IMR-90 (cell line): ENCODE data around the gene IL4R. TPM values are rescaled to one million over a fixed set of nuclear protein-coding genes. Genes with fewer than 3 reads are reported as not detected.

Source experiments
- ATAC-seq: fragments of 200-7000 bp; cut with Tn5 transposase; 2 replicates; pipeline ENCODE4 v1.9.1; 2020; ENCODE audit warnings: low read depth, mild to moderate bottlenecking, moderate library complexity
- BruUV-seq: library from RNA; stranded (reverse); fragments of 400-500 nt; replicated peaks from 2 replicates; lab custom pipeline; 2021; lab: Mats Ljungman, UMichigan
- CTCF ChIA-PET: fragments of 300-600 bp; formaldehyde crosslinking; extraction: SDS; loops from one replicate; lab custom pipeline; 2021; ENCODE audit warnings: antibody characterized with exemption; lab: Yijun Ruan, JAX
- POLR2A ChIA-PET: fragments of 300-600 bp; sonication (Branson Sonifier 250); formaldehyde crosslinking; loops from one replicate; lab custom pipeline; 2022; ENCODE audit warnings: antibody characterized with exemption; ENCODE audit not compliant: unreplicated experiment; lab: Charles Lee
- DNase-seq: peaks from one replicate; pipeline ENCODE4 v3.0.0; 2013
- H2AFZ ChIP-seq: replicated peaks from 2 replicates; pipeline ENCODE3; 2013; ENCODE audit warnings: low read length, mild to moderate bottlenecking; ENCODE audit not compliant: poor library complexity
- H2AK5ac ChIP-seq: 2 replicates; pipeline ENCODE4 v1.6.1; 2013; ENCODE audit warnings: low read depth, low read length, inconsistent platforms
- H2AK9ac ChIP-seq: replicated peaks from 2 replicates; pipeline ENCODE3; 2013; ENCODE audit warnings: mild to moderate bottlenecking, low read depth, low read length, moderate library complexity; ENCODE audit not compliant: poor library complexity
- H2BK120ac ChIP-seq: 2 replicates; pipeline ENCODE4 v1.6.1; 2013; ENCODE audit warnings: low read depth, low read length, inconsistent platforms
- H2BK15ac ChIP-seq: 3 replicates; pipeline ENCODE4 v1.6.1; 2013; ENCODE audit warnings: low read depth, low read length, inconsistent platforms
- H2BK20ac ChIP-seq: 2 replicates; pipeline ENCODE4 v1.6.1; 2013; ENCODE audit warnings: low read depth, mild to moderate bottlenecking, inconsistent platforms, low read length, moderate library complexity
- H2BK5ac ChIP-seq: 2 replicates; pipeline ENCODE4 v1.6.1; 2013; ENCODE audit warnings: mild to moderate bottlenecking, low read depth, low read length, inconsistent platforms; ENCODE audit not compliant: poor library complexity, severe bottlenecking
- H3K14ac ChIP-seq: replicated peaks from 2 replicates; pipeline ENCODE4 v1.6.1; 2013; ENCODE audit warnings: low read depth, low read length, inconsistent platforms
- H3K18ac ChIP-seq: 2 replicates; pipeline ENCODE4 v1.6.1; 2013; ENCODE audit warnings: low read depth, low read length, control low read depth
- H3K23ac ChIP-seq: 2 replicates; pipeline ENCODE4 v1.6.1; 2013; ENCODE audit warnings: low read depth, low read length, inconsistent platforms
- H3K27ac ChIP-seq: 2 replicates; pipeline ENCODE4 v1.5.1; 2013; ENCODE audit warnings: mild to moderate bottlenecking, control low read depth, low read length; ENCODE audit not compliant: insufficient read depth
- H3K27me3 ChIP-seq: 2 replicates; pipeline ENCODE4 v1.6.1; 2013; ENCODE audit warnings: low read length; ENCODE audit not compliant: control insufficient read depth, insufficient read depth
- H3K36me3 ChIP-seq: 2 replicates; pipeline ENCODE4 v1.6.1; 2013; ENCODE audit warnings: low read length, mixed read lengths; ENCODE audit not compliant: control insufficient read depth, insufficient read depth
- H3K4ac ChIP-seq: 2 replicates; pipeline ENCODE4 v1.6.1; 2013; ENCODE audit warnings: low read depth, low read length, inconsistent platforms
- H3K4me1 ChIP-seq: 2 replicates; pipeline ENCODE4 v1.6.1; 2013; ENCODE audit warnings: low read length, mixed read lengths; ENCODE audit not compliant: control insufficient read depth, insufficient read depth
- H3K4me2 ChIP-seq: 2 replicates; pipeline ENCODE4 v1.6.1; 2013; ENCODE audit warnings: low read depth, mild to moderate bottlenecking, control low read depth, low read length, moderate library complexity
- H3K4me3 ChIP-seq: 2 replicates; pipeline ENCODE4 v1.5.1; 2013; ENCODE audit warnings: low read depth, mild to moderate bottlenecking, control low read depth, low read length, moderate library complexity; ENCODE audit not compliant: insufficient read depth
- H3K56ac ChIP-seq: 2 replicates; pipeline ENCODE4 v1.6.1; 2013; ENCODE audit warnings: low read length, inconsistent platforms; ENCODE audit not compliant: insufficient read depth; ENCODE audit errors: extremely low read depth
- H3K79me1 ChIP-seq, 2 experiments: 2 replicates each; pipeline ENCODE4 v1.6.1; 2013; ENCODE audit warnings: low read length in 2 of 2, inconsistent platforms in 1 of 2, low read depth in 1 of 2
- H3K9ac ChIP-seq: 2 replicates; pipeline ENCODE4 v1.6.1; 2013; ENCODE audit warnings: low read depth, low read length, control low read depth
- H3K9me1 ChIP-seq: 2 replicates; pipeline ENCODE4 v1.6.1; 2013; ENCODE audit warnings: low read length, inconsistent platforms; ENCODE audit not compliant: insufficient read depth
- H3K9me3 ChIP-seq: 2 replicates; pipeline ENCODE4 v1.6.1; 2013; ENCODE audit warnings: low read length; ENCODE audit not compliant: control insufficient read depth, insufficient read depth
- H4K20me1 ChIP-seq: 2 replicates; pipeline ENCODE4 v1.6.1; 2013; ENCODE audit warnings: low read length, inconsistent platforms; ENCODE audit not compliant: insufficient read depth
- H4K5ac ChIP-seq: 2 replicates; pipeline ENCODE4 v1.6.1; 2013; ENCODE audit warnings: mild to moderate bottlenecking, low read depth, low read length, control low read depth
- H4K8ac ChIP-seq, 2 experiments: 2 replicates each; pipeline ENCODE4 v1.6.1; 2013; ENCODE audit warnings: low read depth in 2 of 2, low read length in 2 of 2, control low read depth in 1 of 2, inconsistent platforms in 1 of 2
- H4K91ac ChIP-seq: 2 replicates; pipeline ENCODE4 v1.6.1; 2013; ENCODE audit warnings: low read depth, low read length, inconsistent platforms; ENCODE audit not compliant: insufficient read depth
- BHLHE40 ChIP-seq: fragments of 150-350 bp; IDR thresholded peaks from 2 replicates; pipeline ENCODE4 v1.6.1; 2016; ENCODE audit warnings: mild to moderate bottlenecking, low read depth, low read length
- CEBPB ChIP-seq: IDR thresholded peaks from 2 replicates; pipeline ENCODE4 v1.6.1; 2012; ENCODE audit warnings: low read depth, low read length, improper control_type of control experiment
- CHD1 ChIP-seq: IDR thresholded peaks from 2 replicates; pipeline ENCODE4 v1.6.1; 2012; ENCODE audit warnings: low read depth, low read length, improper control_type of control experiment
- FOS ChIP-seq: fragments of 150-350 bp; IDR thresholded peaks from 2 replicates; pipeline ENCODE4 v1.6.1; 2016; ENCODE audit warnings: low read depth, low read length
- MAFK ChIP-seq: IDR thresholded peaks from 2 replicates; pipeline ENCODE4 v1.6.1; 2012; ENCODE audit warnings: low read depth, low read length, improper control_type of control experiment
- MAZ ChIP-seq: IDR thresholded peaks from 2 replicates; pipeline ENCODE4 v1.6.1; 2012; ENCODE audit warnings: low read depth, mild to moderate bottlenecking, low read length, improper control_type of control experiment, moderate library complexity, borderline replicate concordance
- MXI1 ChIP-seq: IDR thresholded peaks from 2 replicates; pipeline ENCODE4 v1.6.1; 2012; ENCODE audit warnings: low read depth, mild to moderate bottlenecking, low read length, moderate library complexity, borderline replicate concordance
- NFE2L2 ChIP-seq: fragments of 150-350 bp; IDR thresholded peaks from 2 replicates; pipeline ENCODE4 v1.6.1; 2016; ENCODE audit warnings: low read depth, mild to moderate bottlenecking, low read length
- POLR2A ChIP-seq: IDR thresholded peaks from 2 replicates; pipeline ENCODE4 v1.6.1; 2012; ENCODE audit warnings: mild to moderate bottlenecking, low read depth, low read length
- RCOR1 ChIP-seq: IDR thresholded peaks from 2 replicates; pipeline ENCODE4 v1.6.1; 2012; ENCODE audit warnings: mild to moderate bottlenecking, low read length, improper control_type of control experiment; ENCODE audit not compliant: insufficient replicate concordance
- RFX5 ChIP-seq: IDR thresholded peaks from 2 replicates; pipeline ENCODE4 v1.8.0; 2012; ENCODE audit warnings: low read depth, mild to moderate bottlenecking, low read length, moderate library complexity
- SMC3 ChIP-seq: fragments of 150-350 bp; IDR thresholded peaks from 2 replicates; pipeline ENCODE4 v1.6.1; 2016; ENCODE audit warnings: low read depth, mild to moderate bottlenecking, antibody characterized with exemption, low read length, moderate library complexity
- WGBS, 2 experiments: methylation state at CpG; one replicate each; pipeline versions ENCODE4 v1.1.5 to v1.1.7; 2013; ENCODE audit warnings: missing lambda C conversion rate in 2 of 2; ENCODE audit not compliant: insufficient read length in 1 of 2; ENCODE audit errors: extremely low coverage in 2 of 2; 5-methylcytosine and 5-hydroxymethylcytosine counted together
- dilution Hi-C: fragments of 300-500 bp; cut with HindIII; formaldehyde crosslinking; loops from one replicate; pipeline ENCODE4 v1.14.3; 2018; ENCODE audit warnings: low sequenced_read_pairs; ENCODE audit not compliant: unreplicated experiment
- in situ Hi-C: fragments of 300-500 bp; cut with MboI; formaldehyde crosslinking; loops from 3 replicates; pipeline ENCODE4 v1.14.3; 2019; ENCODE audit warnings: low sequenced_read_pairs, inconsistent platforms, mixed read lengths
- intact Hi-C: fragments of 100-400 bp; cut with micrococcal nuclease; formaldehyde crosslinking; loops from 2 replicates; pipeline ENCODE4 v1.10.0; 2022
- polyA plus RNA-seq, 3 experiments: library from polyadenylated mRNA; depleted of rRNA; stranded (reverse); fragments of >200 nt; gene quantifications; 2 replicates each; pipeline ENCODE4 v1.2.3, GENCODE V29; 2012; ENCODE audit warnings: low replicate concordance in 1 of 3
- total RNA-seq: library from RNA; depleted of rRNA; stranded (reverse); fragments of >200 nt; gene quantifications from 2 replicates; pipeline ENCODE4 v1.2.3, GENCODE V29; 2012
- TF ChIP-seq, protein P1 (sequence below): fragments of 150-350 bp; IDR thresholded peaks from 2 replicates; pipeline ENCODE4 v1.6.1; 2017; ENCODE audit warnings: mild to moderate bottlenecking, antibody characterized with exemption, low read length, low read depth
- TF ChIP-seq, protein P2 (sequence below): fragments of 150-350 bp; IDR thresholded peaks from 2 replicates; pipeline ENCODE4 v1.6.1; 2016; ENCODE audit warnings: low read depth, mild to moderate bottlenecking, low read length, moderate library complexity, borderline replicate concordance
- TF ChIP-seq, protein P3 (sequence below): conservative IDR thresholded peaks from 2 replicates; pipeline ENCODE4 v1.5.1; 2012; ENCODE audit warnings: mild to moderate bottlenecking, low read depth, low read length, improper control_type of control experiment

IL4R gene
- total and polyA plus RNA-seq, 2 of the 4 experiments (the other 2 are of a cell fraction) = 6.3 to 18.7 TPM

DNA sequence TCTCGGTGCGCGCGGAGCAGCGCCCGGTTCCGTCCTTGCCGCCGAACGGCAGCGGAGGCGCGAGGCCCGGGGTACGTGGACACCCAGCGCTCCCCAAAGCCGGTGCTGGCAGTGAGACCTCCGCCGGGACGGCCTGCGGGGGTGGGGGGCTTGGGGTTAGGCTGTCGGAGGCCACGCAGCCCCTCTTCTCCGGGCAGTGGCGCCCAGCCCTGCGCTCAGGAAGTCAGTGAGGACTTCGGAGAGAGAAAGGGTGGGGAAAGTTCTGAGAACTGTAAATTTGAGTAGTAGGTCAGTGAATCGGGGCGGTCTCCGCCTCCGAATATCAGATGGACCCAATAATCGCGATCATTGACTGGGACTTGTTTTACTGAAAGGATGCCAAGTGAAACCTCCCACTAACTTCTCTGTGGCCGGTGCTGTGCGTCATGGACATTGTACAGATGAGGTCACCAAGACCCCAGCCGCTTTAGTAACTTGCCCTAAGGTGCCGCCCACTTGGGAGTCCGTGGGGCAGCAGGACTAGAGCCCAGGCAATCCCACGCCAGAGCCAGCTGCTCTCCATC, 468 bp downstream of the IL4R start:
- dilution Hi-C loops = no loop called here
- Histone ChIP-seq H3K27ac (peak overlapping the region; percentile 95), H2BK20ac (peak overlapping the region; percentile 27), H2AFZ (peak overlapping the region; percentile 97), H2BK120ac (peak overlapping the region; percentile 92), H2BK5ac (peak overlapping the region; percentile 94), H3K27me3 (no peaks in the 10 kb centered on the region), H3K23ac (peak overlapping the region; percentile 32), H2BK15ac (0 out of 3 replicates have a peak overlapping the region, but pooled peaks have one; percentile 1), H3K56ac (peak overlapping the region; percentile 69), H4K5ac (peak overlapping the region; percentile 52), H2AK5ac (peak overlapping the region; percentile 72), H3K14ac (peak overlapping the region; percentile 88), H3K18ac (peak overlapping the region; percentile 30), H3K4me2 (peak overlapping the region; percentile 71), H3K36me3 (peaks cover 18% of the 10 kb centered on the region), H4K8ac (peak overlapping the region; percentile 82 to 86; a peak in 3 of 4 replicates), H4K91ac (peak overlapping the region; percentile 90), H3K9me3 (no peaks in the 10 kb centered on the region), H3K4ac (peak overlapping the region; percentile 95), H3K4me3 (peak overlapping the region; percentile 74), H3K9me1 (peaks cover 22% of the 10 kb centered on the region), H2AK9ac (peak overlapping the region; percentile 95), H3K9ac (peak overlapping the region; percentile 89), H4K20me1 (peaks cover 33% of the 10 kb centered on the region), H3K4me1 (peaks cover 28% of the 10 kb centered on the region), H3K79me1 (peaks cover 7 to 56% of the 10 kb centered on the region in 2 experiments; a peak in 3 of 4 replicates)
- intact Hi-C loops = loop anchor here (2.0 to 5.0 kb wide), 2 partner anchors 47 to 79 kb away; partner anchors contain the start of gene NSMCE1
- BruUV-seq = no TSS peak
- in situ Hi-C loops = loop anchor here (5.0 kb wide), 1 partner anchor 47 kb away; the partner anchor contains the start of gene NSMCE1
- CTCF ChIA-PET = no interaction called here
- POLR2A ChIA-PET = no interaction called here
- ATAC-seq = peak; percentile 53
- WGBS, 2 experiments = 0% methylated on average over 2 of the region's 39 CpGs; no CpG with 5 or more reads in 1 of the 2 experiments
- DNase-seq = peak; percentile 97
- TF ChIP-seq MAZ (no peak), NFE2L2 (no peak), POLR2A (peak; percentile 93), CEBPB (peak; percentile 65), BHLHE40 (peak; percentile 63), FOS (peak; percentile 53), CHD1 (no peak; the same call in 1 of the 2 replicates), RCOR1 (no peak), RFX5 (no peak), MAFK (no peak), SMC3 (no peak), MXI1 (0 out of 2 replicates have a peak, but pooled peaks have one; percentile 28)
- TF ChIP-seq, protein P1, sequence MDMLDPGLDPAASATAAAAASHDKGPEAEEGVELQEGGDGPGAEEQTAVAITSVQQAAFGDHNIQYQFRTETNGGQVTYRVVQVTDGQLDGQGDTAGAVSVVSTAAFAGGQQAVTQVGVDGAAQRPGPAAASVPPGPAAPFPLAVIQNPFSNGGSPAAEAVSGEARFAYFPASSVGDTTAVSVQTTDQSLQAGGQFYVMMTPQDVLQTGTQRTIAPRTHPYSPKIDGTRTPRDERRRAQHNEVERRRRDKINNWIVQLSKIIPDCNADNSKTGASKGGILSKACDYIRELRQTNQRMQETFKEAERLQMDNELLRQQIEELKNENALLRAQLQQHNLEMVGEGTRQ = no peak
- TF ChIP-seq, protein P2, sequence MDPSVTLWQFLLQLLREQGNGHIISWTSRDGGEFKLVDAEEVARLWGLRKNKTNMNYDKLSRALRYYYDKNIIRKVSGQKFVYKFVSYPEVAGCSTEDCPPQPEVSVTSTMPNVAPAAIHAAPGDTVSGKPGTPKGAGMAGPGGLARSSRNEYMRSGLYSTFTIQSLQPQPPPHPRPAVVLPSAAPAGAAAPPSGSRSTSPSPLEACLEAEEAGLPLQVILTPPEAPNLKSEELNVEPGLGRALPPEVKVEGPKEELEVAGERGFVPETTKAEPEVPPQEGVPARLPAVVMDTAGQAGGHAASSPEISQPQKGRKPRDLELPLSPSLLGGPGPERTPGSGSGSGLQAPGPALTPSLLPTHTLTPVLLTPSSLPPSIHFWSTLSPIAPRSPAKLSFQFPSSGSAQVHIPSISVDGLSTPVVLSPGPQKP = no peak
- TF ChIP-seq, protein P3, sequence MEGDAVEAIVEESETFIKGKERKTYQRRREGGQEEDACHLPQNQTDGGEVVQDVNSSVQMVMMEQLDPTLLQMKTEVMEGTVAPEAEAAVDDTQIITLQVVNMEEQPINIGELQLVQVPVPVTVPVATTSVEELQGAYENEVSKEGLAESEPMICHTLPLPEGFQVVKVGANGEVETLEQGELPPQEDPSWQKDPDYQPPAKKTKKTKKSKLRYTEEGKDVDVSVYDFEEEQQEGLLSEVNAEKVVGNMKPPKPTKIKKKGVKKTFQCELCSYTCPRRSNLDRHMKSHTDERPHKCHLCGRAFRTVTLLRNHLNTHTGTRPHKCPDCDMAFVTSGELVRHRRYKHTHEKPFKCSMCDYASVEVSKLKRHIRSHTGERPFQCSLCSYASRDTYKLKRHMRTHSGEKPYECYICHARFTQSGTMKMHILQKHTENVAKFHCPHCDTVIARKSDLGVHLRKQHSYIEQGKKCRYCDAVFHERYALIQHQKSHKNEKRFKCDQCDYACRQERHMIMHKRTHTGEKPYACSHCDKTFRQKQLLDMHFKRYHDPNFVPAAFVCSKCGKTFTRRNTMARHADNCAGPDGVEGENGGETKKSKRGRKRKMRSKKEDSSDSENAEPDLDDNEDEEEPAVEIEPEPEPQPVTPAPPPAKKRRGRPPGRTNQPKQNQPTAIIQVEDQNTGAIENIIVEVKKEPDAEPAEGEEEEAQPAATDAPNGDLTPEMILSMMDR = no peak
